Ammon's horn (tissue), 1 donor: ENCODE measurements around the gene RGS3.
A peak's percentile ranks its signal among the peaks of the same experiment; 100 is the strongest.

Experiments
- DNase-seq: peaks from one replicate; pipeline ENCODE4 v3.0.0-alpha.2; 2016; ENCODE audit warnings: low spot score

RGS3 gene

DNA sequence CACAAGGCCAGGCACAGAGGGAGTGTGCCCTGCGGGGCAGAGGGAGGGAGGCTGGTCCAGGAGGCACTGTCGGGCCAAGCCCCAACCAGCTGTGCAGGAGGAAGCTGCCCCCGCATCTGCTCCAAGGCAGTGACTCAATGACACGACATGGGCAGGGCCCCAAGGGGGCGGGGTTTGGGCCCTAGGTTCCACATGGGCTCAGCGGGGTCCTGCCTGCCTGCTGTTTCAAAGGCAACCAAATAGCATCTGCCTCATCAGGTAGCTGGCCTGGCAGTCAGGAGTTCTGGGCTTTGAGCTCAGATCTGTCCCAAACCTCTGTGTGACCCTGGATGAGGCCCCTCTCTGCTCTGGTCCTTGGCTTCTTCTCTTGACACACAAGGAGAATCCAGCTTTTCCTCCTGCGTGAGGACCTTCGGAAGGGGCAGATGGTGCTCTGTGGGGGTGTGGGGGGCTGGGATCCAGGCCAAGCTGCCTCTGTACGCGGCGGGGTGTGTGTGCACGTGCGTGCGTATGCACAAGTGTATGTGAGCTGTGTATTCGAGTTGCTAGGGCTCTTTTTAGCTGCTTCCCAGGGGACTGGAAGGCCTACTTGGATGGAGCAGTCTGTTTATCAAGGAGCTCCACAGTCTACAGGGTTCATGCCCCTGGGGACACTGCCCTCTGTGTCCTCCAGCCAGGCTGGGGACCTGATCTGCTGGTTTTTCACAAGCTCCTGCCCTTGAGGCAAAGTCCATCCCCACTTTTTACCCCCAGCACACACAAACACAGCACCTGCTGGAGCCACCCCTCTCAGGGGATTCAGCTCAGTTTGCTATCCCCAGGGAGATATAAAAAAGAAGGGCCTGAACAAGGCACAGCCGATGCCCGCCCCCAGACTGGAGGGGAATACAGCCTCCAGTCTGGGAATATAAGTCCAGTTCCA lies 138.9 kb downstream of the RGS3 start:
- DNase-seq = no peak

DNA sequence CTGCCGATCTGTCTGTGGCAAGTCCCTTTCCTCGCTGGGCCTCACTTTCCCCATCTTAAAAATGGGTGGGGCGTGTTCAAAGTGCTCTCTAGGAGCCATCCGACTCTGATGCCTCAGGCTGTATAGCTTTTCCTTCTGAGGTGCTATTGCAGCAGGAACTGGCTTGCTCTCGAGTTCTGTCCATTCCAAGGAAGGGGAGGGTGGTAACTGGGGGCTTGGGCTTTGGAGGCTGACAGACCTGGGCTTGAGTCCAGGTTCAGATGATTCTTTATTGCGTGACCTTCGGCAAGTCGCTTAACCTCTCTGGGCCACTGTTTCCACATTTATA lies 139.5 kb downstream of the RGS3 start:
- DNase-seq = no peak

DNA sequence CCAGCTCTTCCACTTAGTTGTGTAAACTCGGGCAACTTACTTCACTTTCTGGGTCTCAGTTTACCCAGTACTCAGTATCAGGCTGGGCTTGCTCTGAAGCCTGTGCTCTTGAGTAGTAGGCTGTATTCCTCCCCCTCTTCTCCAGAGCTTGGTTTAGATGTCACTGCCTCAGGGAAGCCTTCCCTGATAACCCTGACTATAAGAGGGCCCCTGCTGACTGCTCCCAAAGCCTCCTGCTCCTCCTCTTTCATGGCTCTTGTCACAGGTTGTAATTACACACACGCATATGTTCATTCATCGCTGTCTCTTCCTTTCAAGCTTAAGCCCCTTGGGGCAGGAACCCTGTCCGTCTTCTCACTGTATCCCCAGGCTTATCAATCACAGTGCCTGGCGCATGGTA lies 140.2 kb downstream of the RGS3 start:
- no peak for DNase-seq

DNA sequence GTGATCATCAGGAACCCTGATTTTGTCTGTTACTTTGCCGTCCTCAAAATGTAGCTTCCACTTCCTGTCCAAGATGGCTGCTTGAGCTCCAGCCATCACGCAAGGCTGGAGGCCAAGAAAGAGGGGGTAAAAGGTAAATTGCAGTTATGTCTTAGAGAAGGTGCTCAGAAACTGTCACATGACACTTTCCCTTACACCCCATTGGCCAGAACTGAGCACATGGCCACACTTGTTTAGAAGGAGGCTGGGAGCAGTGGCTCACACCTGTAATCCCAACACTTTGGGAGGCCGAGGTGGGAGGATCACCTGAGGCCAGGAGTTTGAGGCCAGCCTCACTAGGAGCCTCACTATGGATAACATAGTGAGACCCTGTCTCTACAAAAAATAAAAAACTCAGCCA lies 140.9 kb downstream of the RGS3 start:
- no peak for DNase-seq

DNA sequence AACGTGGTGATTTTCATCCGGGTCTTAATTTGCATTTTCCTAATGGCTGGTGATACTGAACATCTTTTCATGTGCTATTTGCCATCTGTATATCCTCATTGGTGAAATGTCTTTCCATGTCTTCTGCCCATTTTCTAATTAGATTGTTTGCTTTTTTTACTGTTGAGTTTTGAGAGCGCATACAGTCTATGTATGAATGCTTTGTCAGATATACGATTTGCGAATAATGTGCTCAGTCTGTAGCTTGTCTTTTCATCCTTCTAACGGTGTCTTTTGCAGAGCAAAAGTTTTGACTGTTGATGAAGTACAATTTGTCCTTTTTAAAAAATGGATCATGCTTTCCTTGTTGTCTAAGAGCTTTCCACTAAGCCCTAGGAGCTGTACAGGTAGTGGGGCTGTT lies 143.0 kb downstream of the RGS3 start:
- DNase-seq = no peak

DNA sequence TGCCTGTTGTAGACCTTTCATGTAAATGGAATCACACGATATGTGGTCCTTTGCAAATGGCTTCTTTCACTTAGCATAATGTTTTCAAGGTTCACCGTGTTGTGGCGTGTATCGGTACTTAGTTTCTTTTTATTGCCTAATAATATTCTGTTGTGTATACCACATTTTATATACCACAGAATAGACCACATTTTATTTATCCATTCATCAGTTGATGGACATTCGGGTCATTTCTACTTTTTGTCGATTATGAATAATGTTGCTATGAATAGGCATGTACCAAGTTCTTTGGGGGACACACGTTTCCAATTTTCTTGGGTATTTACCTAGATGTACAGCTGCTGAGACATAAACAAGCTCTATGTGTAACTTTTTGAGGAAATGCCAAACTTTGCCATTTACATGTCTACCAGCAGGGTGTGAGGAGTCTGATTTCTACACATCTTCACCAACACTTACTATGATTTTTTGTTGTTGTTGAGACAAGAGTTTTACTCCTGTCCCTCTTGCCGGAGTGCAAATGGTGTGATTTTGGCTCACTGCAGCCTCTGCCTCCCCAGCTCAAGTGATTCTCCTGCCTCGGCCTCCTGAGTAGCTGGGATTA lies 144.7 kb downstream of the RGS3 start:
- no peak for DNase-seq

DNA sequence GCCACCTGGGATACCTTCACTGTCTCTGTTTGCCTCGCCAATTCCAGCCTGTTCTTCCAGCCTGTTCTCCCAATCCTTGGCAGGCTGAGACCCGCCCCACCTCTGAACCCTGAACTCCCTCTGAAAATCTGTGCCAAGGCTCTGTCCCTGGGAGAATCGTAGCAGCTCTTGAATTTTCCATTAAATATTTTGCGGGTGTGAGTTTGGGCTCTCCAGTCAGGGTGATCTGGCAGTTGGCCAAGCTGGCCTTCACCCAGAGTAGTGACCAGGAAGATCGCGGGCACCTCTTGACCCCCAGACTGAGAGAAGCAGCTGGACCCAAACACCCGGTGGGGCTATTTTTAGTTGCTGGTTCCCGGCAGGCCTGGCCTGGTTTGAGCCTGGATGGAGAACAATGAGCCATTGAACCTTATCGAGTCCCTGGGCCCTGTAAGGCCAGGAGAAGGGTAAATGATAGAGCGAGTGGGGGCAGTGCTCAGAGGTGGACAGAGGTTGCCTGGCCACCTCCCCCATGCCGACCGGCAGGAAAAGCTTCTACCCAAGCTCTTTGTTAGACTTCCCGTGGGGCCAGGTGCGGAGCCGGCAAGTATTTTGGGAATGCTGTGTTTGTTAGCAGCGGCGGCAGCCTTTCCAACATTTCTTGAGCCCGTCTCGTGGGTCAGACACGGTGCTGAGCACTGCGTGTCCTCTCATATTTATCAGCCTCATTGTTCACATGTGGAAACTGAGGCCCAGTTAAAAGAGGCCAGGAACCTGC lies 146.2 kb downstream of the RGS3 start:
- peak; percentile 33 for DNase-seq

DNA sequence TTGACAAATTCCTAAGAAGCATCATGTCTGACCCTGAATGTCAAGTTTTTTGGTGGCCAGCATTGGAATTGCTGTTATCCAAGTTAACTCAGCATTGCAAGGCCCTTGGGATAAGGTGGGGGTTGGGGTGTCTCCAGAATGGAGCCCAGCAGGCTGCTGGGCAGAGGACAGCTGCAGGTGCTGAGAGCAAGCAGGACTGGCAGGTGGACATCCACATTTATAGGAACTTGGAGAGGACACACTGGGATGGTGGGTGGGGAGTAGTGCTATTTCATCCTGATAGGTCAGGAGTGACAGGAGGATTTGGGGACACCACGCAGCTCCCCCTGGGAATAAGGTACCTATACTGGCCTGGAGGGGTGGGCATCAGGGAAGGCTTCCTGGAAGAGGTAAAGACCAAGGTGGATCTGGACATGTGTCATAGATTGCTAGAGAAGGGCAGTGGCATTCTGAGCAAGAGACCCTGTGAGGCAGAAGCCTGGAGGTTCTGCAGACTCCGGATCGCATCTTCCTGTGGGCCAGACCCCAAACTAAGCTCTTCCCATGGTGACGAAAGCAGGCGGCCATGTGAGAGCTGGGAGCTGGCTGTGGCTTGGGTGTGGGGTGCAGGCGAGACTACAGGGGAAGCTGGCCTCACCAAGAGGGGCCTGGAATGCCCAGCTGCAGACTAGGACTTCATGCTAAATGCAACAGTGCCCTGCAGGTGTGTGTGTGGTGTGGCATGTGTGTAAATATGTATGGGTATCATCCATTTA lies 148.1 kb downstream of the RGS3 start:
- no peak for DNase-seq

DNA sequence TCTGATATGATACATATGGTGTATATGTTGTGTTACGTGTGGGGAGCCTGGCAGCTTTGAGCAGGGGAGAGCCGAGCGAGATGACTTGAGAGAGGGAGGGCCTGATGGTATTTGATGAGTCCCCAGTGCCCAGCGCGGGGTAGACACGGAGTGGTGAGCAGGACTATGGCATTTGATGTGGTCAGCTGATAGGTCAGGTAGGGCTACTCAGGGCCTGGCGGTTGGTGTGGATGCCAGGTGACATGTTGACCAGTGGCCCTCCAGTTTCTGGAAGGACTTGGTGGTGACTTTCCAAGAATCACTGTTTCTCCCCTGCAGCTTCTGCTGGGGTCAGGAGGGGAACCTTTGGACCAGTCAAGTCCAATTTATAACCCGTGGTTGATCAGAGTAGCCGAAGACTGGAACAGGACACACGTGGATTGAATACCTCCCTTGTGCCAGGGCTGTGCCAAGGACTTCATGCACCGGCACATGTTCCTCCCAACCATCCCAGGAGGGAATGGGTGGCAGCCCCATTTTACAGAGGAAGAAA lies 148.8 kb downstream of the RGS3 start:
- no peak for DNase-seq

DNA sequence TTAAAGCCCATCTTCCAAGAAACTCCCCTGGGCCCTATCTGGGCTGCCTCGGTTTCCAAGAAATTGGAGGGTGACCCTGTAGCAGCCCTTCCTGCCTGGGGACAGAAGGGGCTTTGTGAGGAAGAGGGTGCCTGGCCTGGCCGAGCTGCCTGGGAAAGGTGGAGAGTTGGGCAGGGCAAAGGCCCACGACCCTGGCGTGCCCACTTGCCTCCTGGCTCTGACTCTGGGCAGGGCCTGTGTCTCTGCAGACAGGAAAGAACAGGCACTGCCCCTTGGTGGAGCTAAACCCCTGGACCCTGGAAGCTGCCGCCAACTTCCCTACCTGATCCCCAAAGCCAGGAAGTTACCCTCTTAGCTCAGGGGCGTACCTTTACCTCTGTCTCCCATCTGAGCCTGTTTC lies 149.3 kb downstream of the RGS3 start:
- no peak for DNase-seq

DNA sequence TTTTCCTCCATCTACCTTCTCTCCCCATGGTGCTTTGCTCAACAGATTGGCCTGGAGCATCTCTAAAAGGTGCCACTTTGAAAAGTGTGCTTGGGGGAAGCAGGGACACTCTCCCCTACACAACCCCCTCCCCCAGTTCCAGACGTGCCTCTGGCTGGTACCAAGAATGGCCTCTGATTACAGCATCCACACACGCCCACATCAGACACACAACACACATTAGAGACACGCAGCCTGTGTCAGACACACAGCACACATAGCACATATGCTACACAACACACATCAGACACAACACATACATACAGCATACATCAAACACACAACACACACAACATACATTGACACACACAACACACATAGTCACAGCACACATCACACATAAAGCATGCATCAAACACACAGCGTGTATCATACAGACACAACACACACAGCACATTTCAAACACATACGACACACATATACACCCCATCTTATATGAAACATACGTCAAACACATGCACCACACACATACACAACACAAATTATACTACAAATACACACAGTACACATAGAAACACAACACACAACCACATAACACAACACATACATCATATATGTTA lies 150.4 kb downstream of the RGS3 start:
- no peak for DNase-seq

DNA sequence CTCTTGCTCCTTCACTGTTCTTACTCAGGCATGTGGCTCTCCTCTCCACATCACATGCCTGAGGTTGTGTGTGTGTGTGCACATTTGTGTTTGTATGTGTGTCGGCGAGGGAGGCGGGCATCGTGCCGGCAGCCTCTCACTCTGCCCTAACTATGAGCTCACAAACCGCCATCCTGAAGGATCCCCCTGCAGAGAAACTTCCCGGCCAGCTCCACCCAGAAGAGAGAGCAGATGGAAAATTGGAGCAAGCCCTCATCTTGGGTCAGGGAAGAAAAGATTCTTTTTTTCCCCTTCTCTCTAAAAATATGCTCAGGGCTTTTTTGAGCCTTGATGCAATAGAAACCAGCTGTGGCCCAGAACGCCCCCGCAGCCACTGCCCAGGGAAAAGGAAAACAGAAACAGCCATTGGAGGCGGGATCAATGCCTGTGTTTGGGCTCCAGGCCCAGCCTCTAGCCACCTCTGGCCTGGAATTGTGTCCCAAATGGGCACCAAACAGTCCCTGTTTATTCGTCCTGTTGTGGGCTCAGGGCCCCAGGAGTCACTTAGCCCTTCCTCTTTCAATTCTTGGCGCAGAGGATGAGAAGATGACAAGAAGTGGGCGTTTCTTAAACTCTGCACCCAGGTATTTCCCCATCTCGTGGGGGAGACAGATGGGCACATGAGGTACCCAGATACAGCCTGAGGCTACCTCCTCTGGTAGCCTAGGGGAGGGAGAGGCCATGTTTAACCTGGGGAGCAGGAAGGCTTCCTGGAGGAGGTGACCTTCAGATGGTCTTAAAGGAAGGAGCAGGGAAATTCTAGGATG lies 151.5 kb downstream of the RGS3 start:
- DNase-seq = no peak

DNA sequence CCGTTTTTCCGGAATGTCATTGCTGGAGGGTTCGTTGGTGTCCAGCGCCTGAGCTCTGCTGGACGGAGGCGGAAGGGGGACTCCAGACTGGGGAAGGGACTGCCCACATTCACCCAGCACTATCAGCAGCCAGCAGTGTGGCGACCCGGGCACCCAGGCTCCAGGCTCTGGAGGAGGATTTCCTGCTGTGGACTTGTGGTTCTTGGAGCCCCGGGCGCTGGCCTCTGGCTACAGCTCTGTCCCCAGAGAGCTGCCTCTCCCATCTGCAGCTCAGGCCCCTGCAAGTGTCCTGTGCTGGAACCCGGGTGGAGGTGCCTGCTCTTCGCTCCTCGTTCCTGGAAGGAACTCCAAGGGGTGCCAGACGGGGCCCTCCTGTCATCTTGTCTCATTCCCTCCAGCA lies 152.6 kb downstream of the RGS3 start:
- DNase-seq = no peak

DNA sequence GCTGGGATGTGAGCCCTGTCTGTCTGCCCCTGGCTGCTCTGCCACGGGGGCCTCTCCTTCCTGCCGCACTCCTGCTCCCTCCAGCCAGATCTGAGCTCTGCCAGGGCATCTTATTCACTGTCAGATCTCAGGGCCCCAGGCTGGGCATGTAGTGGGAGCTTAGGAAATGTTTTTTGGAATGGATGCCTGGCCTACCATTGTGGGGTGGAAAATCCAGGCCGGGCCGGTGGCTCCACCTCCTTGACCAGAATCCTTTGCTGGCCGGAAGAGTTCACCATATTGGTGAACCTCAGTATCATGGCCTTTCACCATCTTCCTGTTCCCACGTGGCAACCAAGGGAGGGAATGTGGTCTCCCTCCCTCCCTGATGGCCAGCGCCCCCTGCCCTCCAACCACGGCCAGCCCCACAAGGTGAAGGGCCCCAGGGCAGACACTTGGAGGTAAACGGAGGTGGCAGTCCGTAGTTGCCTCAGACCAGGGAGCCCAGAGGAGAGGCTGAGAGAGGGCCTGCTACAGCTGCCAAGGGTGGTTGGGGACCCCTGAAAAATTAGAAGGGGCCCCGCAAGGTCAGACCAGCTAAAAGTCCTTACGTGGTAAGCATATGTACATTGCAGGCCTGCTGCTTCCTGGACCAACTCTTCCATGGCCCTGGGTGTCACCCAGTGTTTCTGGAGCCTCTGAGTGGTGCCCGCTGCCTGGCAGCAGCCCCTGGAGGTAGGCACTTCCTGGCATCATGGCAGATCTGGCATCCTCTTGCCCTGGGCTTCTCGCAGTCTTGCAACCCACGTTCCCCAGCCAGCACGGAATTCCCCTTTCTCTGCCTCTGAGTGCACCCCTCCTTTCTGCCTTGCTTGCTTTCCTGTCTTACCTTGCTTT lies 153.3 kb downstream of the RGS3 start:
- no peak for DNase-seq

DNA sequence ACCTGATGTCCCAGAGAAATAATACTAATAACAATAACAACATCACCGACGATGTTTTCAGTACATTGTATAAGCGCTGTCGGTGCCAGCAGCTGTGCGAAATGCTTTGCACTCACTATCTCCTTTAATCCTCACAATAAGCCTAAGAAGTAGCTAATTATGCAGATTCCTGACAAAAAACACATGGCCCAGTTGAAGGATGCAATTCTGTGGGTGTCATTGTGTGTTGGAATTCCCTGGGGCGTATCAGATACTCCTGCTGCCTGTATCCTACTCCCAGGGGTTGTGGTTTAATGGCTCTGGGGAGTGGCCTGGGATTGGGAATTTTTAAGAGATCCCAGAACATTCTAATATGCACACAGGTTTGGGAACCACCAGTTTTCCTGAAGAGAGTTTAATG lies 154.0 kb downstream of the RGS3 start:
- DNase-seq = no peak

DNA sequence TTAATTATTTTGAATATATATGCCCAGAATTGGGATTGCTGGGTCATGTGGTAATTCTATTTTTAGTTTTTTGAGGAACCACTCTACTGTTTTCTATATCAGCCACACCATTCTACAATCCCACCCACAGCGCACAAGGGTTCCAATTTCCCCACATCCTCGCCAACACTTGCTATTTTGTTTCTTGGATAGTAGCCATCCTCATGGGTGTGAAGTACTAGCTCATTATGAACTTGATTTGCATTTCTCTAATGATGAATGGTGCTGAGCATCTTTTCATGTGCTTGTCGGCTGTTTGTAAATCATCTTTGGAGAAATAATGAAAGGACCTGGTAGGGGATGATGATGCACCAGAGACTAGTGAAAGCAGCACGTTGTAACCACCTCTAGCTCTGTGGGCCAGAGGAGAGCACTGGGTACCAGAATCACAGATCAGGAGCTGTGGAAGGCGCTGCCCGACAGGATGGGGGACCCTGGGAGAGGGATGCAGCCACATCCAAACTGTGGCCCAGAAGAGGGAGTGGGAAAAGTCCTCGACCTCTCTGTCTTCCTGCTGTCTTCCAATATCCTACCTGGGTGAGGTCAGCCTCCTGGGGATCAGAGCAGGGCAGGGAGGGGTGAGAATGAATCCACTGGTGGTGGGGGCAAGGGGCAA lies 155.4 kb downstream of the RGS3 start:
- DNase-seq = no peak

DNA sequence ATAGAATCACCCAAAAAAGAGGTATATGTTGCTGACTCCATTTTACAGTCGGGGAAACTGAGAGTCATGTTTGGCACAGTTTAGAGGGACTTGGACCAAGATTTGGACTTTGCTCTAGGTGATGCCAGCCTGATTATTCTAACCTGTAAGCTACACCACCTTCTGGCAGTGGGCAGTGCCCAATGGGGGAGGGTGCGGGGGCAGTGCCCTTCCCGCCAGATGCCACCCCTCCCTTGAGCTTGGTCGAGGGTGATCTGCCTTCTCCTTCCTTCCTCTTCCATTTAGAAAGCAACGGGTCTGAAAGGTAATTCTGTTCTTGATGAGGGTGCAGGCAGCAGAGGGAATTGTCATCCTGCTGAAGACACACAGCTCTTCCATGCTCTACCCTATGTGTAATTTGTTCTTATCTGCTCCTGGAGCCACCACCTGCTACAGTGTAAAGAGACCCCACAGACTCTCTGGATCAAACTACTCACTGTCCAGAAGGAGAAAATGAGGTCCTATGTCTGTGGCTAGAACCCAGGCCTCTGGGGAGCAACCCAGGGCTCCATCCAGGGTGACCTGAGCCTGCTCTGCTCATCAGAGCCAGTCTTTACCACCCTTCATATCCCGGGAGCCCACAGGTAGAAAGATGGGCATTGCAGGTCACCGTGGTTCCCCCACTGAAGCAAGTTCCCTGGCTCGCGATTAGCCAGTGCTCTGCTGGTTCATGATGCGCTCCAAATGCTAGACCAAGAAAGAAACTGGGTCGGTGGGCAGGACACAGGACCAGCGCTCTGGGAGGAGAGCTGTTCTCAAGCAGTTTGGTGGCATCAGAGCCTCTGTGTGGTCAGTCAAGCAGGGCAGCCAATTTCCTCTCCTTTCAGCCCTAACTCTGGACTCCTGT lies 156.2 kb downstream of the RGS3 start:
- DNase-seq = no peak
